HEK293T (cell line): Measurements from ENCODE around the gene FAP.

Experiments used
- CTCF ChIA-PET: fragments of 350-600 bp; formaldehyde crosslinking; extraction: SDS; loops from one replicate; lab custom pipeline; 2021; ENCODE audit warnings: antibody characterized with exemption, inconsistent platforms; lab: Yijun Ruan, JAX
- POLR2A ChIA-PET: fragments of 350-600 bp; formaldehyde crosslinking; extraction: SDS; loops from one replicate; lab custom pipeline; 2020; ENCODE audit warnings: antibody characterized with exemption, inconsistent platforms; lab: Yijun Ruan, JAX
- DNase-seq: peaks from one replicate; pipeline ENCODE4 v3.0.0; 2012; ENCODE audit warnings: mixed read lengths; ENCODE audit errors: extremely low spot score
- ARNT ChIP-seq: fragments of 450-650 bp; IDR thresholded peaks from 2 replicates; pipeline ENCODE4 v1.6.1; 2017; ENCODE audit warnings: mild to moderate bottlenecking
- BHLHE40 ChIP-seq: fragments of 450-650 bp; IDR thresholded peaks from 2 replicates; pipeline ENCODE4 v1.6.1; 2016; ENCODE audit warnings: mild to moderate bottlenecking, moderate library complexity, borderline replicate concordance
- CTBP1 ChIP-seq: fragments of 450-650 bp; IDR thresholded peaks from 2 replicates; pipeline ENCODE4 v1.6.1; 2016; ENCODE audit warnings: borderline replicate concordance
- ELF4 ChIP-seq: fragments of 450-650 bp; IDR thresholded peaks from 2 replicates; pipeline ENCODE4 v1.6.1; 2017; ENCODE audit warnings: antibody characterized with exemption
- FOXA1 ChIP-seq: fragments of 450-650 bp; IDR thresholded peaks from 2 replicates; pipeline ENCODE4 v1.6.1; 2016; ENCODE audit warnings: mild to moderate bottlenecking
- FOXK2 ChIP-seq: fragments of 450-650 bp; IDR thresholded peaks from 2 replicates; pipeline ENCODE4 v1.6.1; 2016; ENCODE audit warnings: mild to moderate bottlenecking
- FOXM1 ChIP-seq: fragments of 450-650 bp; IDR thresholded peaks from 2 replicates; pipeline ENCODE4 v1.6.1; 2017; ENCODE audit warnings: mild to moderate bottlenecking, borderline replicate concordance
- HDGF ChIP-seq: fragments of 450-650 bp; IDR thresholded peaks from 2 replicates; pipeline ENCODE4 v1.6.1; 2017; ENCODE audit warnings: antibody characterized with exemption, borderline replicate concordance
- L3MBTL2 ChIP-seq: fragments of 450-650 bp; conservative IDR thresholded peaks from 2 replicates; pipeline ENCODE4 v1.6.1; 2016; ENCODE audit warnings: mild to moderate bottlenecking
- LEF1 ChIP-seq: fragments of 450-650 bp; IDR thresholded peaks from 2 replicates; pipeline ENCODE4 v1.6.1; 2017; ENCODE audit warnings: mild to moderate bottlenecking, borderline replicate concordance
- NFRKB ChIP-seq: fragments of 450-650 bp; IDR thresholded peaks from 2 replicates; pipeline ENCODE4 v1.6.1; 2016; ENCODE audit warnings: mild to moderate bottlenecking, moderate library complexity
- SP1 ChIP-seq: fragments of 450-650 bp; IDR thresholded peaks from 2 replicates; pipeline ENCODE4 v1.6.1; 2017
- SUZ12 ChIP-seq: fragments of 450-650 bp; IDR thresholded peaks from 2 replicates; pipeline ENCODE4 v1.6.1; 2016; ENCODE audit warnings: mild to moderate bottlenecking
- TARDBP ChIP-seq: fragments of 450-650 bp; IDR thresholded peaks from 2 replicates; pipeline ENCODE4 v1.6.1; 2016
- ZNF384 ChIP-seq: fragments of 450-650 bp; IDR thresholded peaks from 2 replicates; pipeline ENCODE4 v1.6.1; 2016
- TF ChIP-seq, protein P1 (sequence below): fragments of 450-650 bp; IDR thresholded peaks from 2 replicates; pipeline ENCODE4 v1.6.1; 2016

FAP gene

DNA sequence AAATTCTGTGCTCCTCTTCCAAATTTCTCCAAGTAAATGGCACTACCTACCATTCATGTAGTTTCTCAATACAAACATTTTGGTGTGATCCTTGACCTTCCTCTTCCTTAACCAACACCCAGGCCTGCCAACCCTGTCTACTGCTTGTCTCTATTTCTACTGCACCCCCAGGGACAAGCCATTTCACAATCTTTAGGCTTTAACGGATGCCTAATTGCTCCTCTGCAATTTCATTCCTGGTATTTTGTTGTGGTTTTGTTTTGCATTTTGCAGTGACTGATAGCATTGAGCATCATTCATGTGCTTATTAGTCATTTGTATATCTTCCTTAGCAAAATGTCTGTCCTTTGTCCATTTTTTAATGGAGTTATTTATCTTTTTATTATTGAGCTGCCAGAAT is 10.0 kb downstream of the FAP start:
- DNase-seq, result no peak
- no peak for TF ChIP-seq ARNT
- no peak for TF ChIP-seq FOXK2
- TF ChIP-seq, protein P1, sequence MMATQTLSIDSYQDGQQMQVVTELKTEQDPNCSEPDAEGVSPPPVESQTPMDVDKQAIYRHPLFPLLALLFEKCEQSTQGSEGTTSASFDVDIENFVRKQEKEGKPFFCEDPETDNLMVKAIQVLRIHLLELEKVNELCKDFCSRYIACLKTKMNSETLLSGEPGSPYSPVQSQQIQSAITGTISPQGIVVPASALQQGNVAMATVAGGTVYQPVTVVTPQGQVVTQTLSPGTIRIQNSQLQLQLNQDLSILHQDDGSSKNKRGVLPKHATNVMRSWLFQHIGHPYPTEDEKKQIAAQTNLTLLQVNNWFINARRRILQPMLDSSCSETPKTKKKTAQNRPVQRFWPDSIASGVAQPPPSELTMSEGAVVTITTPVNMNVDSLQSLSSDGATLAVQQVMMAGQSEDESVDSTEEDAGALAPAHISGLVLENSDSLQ, result no peak
- TF ChIP-seq CTBP1, result no peak
- no peak for TF ChIP-seq ZNF384
- no peak for TF ChIP-seq L3MBTL2
- TF ChIP-seq FOXM1, result no peak
- no peak for TF ChIP-seq NFRKB
- TF ChIP-seq SP1, result no peak
- TF ChIP-seq LEF1, result no peak
- no peak for TF ChIP-seq TARDBP
- ChIA-PET CTCF (interaction anchor here (0.6 kb wide), 1 partner anchor 1272 kb away, joined by 3 read pairs; no protein-coding TSS in a partner anchor), POLR2A (no interaction called here)

DNA sequence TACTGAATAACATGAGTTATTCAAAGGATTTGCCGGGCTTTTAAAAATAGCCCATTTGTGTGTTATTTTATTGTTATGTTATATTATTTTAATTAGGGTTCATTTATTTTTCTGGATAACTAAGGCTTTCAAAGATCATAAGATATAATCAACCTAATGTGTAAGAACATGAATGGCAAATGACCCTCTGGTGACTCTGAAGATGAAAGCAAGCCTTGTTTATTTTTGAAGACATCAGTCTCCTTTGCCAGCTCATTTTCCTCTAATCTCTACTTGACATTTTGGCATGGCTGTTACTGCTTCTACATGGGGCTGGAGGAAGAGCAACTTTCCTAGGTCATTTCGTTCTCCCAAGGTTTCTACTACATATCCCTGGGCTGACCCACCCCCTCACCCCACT is 10.6 kb downstream of the FAP start:
- DNase-seq, result no peak
- no peak for TF ChIP-seq FOXK2
- no peak for TF ChIP-seq ELF4
- TF ChIP-seq ARNT, result no peak
- TF ChIP-seq FOXM1, result no peak
- TF ChIP-seq, protein P1, result no peak
- TF ChIP-seq L3MBTL2, result no peak
- TF ChIP-seq HDGF, result no peak
- TF ChIP-seq LEF1, result no peak
- no peak for TF ChIP-seq ZNF384
- no peak for TF ChIP-seq BHLHE40
- TF ChIP-seq TARDBP, result no peak
- TF ChIP-seq CTBP1, result no peak
- TF ChIP-seq SUZ12, result no peak
- TF ChIP-seq FOXA1, result no peak
- POLR2A ChIA-PET, result no interaction called here
- CTCF ChIA-PET, result no interaction called here

DNA sequence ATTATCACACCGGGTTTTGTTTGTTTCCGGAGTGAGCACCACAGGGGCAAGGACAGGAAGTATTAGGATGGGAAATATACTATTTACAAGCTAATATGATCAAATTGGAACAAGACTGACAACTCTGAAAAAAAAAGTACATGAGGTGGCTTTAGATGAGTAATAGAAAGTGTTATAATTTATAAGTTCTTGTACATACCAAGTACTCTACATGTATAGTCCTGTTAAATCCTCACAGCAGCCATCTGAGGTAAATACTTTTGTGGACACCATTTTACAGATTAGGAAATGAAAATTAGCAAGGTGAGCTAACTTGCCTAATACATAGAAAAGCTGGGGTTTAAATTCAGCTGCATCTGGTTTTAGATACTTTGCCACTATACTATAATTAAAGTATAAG is 11.2 kb downstream of the FAP start:
- no peak for DNase-seq
- POLR2A ChIA-PET, result no interaction called here
- TF ChIP-seq LEF1 (no peak), FOXK2 (no peak), CTBP1 (no peak), TARDBP (no peak), SP1 (no peak), HDGF (no peak), FOXM1 (no peak), FOXA1 (no peak)
- CTCF ChIA-PET, result no interaction called here

DNA sequence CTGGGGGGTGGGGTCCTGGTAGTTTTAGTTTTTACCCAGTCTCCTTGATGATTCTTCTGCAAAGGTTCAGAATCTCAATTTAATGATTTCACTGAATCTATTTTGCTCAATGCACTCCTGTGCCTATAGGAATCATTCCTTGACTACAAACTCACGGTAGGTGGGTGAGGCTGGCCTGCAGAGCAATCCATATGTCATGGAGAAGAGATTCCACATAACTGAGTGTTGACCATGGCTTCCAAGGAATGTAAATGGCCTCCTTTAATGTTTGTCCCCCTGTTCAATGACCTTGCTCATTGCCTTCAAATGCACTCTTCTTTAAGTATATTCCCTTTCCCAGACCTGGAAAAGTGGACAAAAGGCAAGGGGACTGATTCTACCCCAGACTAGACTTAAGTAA is 12.5 kb downstream of the FAP start:
- TF ChIP-seq SP1 (no peak), ELF4 (no peak), NFRKB (no peak), TARDBP (no peak), ARNT (no peak), FOXM1 (no peak), SUZ12 (no peak), BHLHE40 (no peak), L3MBTL2 (no peak), FOXK2 (no peak), ZNF384 (no peak), CTBP1 (no peak), FOXA1 (no peak), LEF1 (no peak)
- TF ChIP-seq, protein P1, result no peak
- CTCF ChIA-PET, result no interaction called here
- DNase-seq, result no peak
- POLR2A ChIA-PET, result no interaction called here

DNA sequence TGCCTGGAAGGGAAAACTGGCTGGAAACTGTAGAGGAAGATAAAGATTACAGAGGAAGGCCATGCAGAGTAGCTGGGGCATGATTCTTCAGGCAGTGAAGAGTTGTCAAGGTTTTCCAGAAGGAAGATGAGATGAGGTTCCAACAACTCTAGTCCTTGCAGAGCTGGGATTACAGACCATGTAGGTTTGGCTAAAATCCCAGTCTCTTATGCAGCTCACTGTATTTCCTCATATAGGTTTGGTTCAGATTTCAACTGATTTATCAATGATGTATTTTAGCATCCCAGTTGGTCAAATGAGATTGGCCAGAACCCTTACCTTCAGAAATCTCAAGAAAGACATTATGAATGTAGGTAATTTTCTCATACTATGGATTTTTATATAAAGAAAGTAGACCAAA is 16.4 kb downstream of the FAP start:
- no peak for DNase-seq
- no peak for TF ChIP-seq HDGF
- TF ChIP-seq CTBP1, result no peak
- TF ChIP-seq TARDBP, result no peak
- TF ChIP-seq NFRKB, result no peak
- TF ChIP-seq ELF4, result no peak
- TF ChIP-seq, protein P1, result no peak
- TF ChIP-seq FOXA1, result no peak
- no peak for TF ChIP-seq FOXK2
- TF ChIP-seq ZNF384, result no peak
- no peak for TF ChIP-seq SUZ12
- TF ChIP-seq LEF1, result no peak
- no peak for TF ChIP-seq BHLHE40
- no peak for TF ChIP-seq SP1
- CTCF ChIA-PET, result no interaction called here
- POLR2A ChIA-PET, result no interaction called here

DNA sequence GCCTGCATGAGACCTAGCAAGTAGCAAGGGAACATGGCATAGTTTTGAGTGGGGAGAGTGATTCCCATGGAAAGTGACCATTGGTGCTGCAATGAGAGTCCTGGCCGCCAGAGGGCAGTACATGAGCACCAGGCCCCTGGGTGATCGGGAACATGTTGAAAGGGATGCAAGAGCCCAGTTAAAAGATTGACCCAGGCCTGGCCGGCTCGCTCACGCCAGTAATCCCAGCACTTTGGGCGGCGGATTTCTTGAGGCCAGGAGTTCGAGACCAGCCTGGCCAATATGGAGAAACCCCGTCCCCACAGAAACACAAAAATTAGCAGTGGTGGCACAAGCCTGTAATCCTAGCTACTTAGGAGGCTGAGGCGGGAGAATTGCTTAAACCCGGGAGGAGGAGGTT is 22.2 kb downstream of the FAP start:
- peak; percentile 77 for DNase-seq
- CTCF ChIA-PET, result interaction anchor here (0.7 to 4.2 kb wide), 5 partner anchors 15 to 83 kb away, joined by 3 to 29 read pairs (median 3); no protein-coding TSS in a partner anchor
- POLR2A ChIA-PET, result no interaction called here
- TF ChIP-seq ZNF384 (no peak), BHLHE40 (no peak), ELF4 (no peak), FOXM1 (0 out of 2 replicates have a peak, but pooled peaks have one; percentile 24)
